Endothelial cell of umbilical vein (primary cell): ENCODE measurements around the gene CENPN. TPM values are rescaled to one million over a fixed set of nuclear protein-coding genes. Genes with fewer than 3 reads are reported as not detected.

Source experiments
- BruUV-seq: library from RNA; stranded (reverse); fragments of 400-500 nt; replicated peaks from 2 replicates; lab custom pipeline; 2021; lab: Mats Ljungman, UMichigan
- CTCF ChIA-PET: fragments of 300-600, 350-600 bp; sonication (Branson Sonifier 250); formaldehyde crosslinking; loops from one replicate; lab custom pipeline; 2021; ENCODE audit warnings: antibody characterized with exemption, inconsistent platforms; lab: Charles Lee
- POLR2A ChIA-PET: fragments of 300-600, 350-600 bp; sonication (Branson Sonifier 250); formaldehyde crosslinking; loops from one replicate; lab custom pipeline; 2021; ENCODE audit warnings: antibody characterized with exemption, inconsistent platforms; lab: Charles Lee
- DNase-seq: peaks from one replicate; pipeline ENCODE4 v3.0.0-alpha.2; 2011; ENCODE audit warnings: low read depth, low spot score
- FAIRE-seq: peaks from 2 replicates; lab custom pipeline; 2011; peaks lifted over from hg19 to GRCh38; lab: Jason Lieb, UNC
- H2AFZ ChIP-seq: 2 replicates; pipeline ENCODE4 v1.6.0; 2012; ENCODE audit warnings: low read depth, low read length, control low read depth, inconsistent platforms
- H3K27ac ChIP-seq: 2 replicates; pipeline ENCODE4 v1.5.1; 2011; ENCODE audit warnings: low read depth, mild to moderate bottlenecking, control low read depth, low read length, moderate library complexity; ENCODE audit not compliant: insufficient read depth
- H3K27me3 ChIP-seq, 2 experiments: 2 replicates each; pipeline versions ENCODE4 v1.6.0 to v1.6.1; 2011; ENCODE audit warnings: low read length in 2 of 2, mixed read lengths in 1 of 2; ENCODE audit not compliant: control insufficient read depth in 2 of 2, insufficient read depth in 2 of 2
- H3K36me3 ChIP-seq, 2 experiments: 2 replicates in 1 of 2; 3 replicates in 1 of 2; pipeline ENCODE4 v1.5.1; 2011; ENCODE audit warnings: low read length in 2 of 2, mild to moderate bottlenecking in 1 of 2, moderate library complexity in 1 of 2; ENCODE audit not compliant: control insufficient read depth in 2 of 2, insufficient read depth in 2 of 2; ENCODE audit errors: extremely low read depth in 1 of 2
- H3K4me1 ChIP-seq: 3 replicates; pipeline ENCODE4 v1.5.1; 2011; ENCODE audit warnings: mild to moderate bottlenecking, low read length; ENCODE audit not compliant: control insufficient read depth, insufficient read depth; ENCODE audit errors: extremely low read depth
- H3K4me2 ChIP-seq: 2 replicates; pipeline ENCODE4 v1.6.1; 2011; ENCODE audit warnings: low read length, control low read depth, mixed read lengths; ENCODE audit not compliant: insufficient read depth
- H3K4me3 ChIP-seq, 3 experiments: fragments of 200-600 bp in 1 of 3; sonication (generic), shearing (Covaris generic) in 1 of 3; replicated peaks in 1 of 3; 2 replicates each; pipeline ENCODE4 v1.5.1; 2011 to 2016; ENCODE audit warnings: control low read depth in 3 of 3, low read length in 3 of 3, mild to moderate bottlenecking in 2 of 3, inconsistent platforms in 1 of 3, low read depth in 1 of 3, moderate library complexity in 1 of 3; ENCODE audit not compliant: insufficient read depth in 1 of 3
- H3K79me2 ChIP-seq: 2 replicates; pipeline ENCODE4 v1.6.0; 2012; ENCODE audit warnings: low read length, inconsistent platforms; ENCODE audit not compliant: control insufficient read depth, insufficient read depth
- H3K9ac ChIP-seq: replicated peaks from 2 replicates; pipeline ENCODE3; 2011; ENCODE audit warnings: low read length, control low read depth; ENCODE audit not compliant: insufficient read depth; ENCODE audit errors: extremely low read depth
- H3K9me1 ChIP-seq: replicated peaks from 3 replicates; pipeline ENCODE4 v1.6.0; 2011; ENCODE audit warnings: mild to moderate bottlenecking, low read length; ENCODE audit not compliant: control insufficient read depth, insufficient read depth; ENCODE audit errors: extremely low read depth
- H3K9me3 ChIP-seq: replicated peaks from 2 replicates; pipeline ENCODE4 v1.5.1; 2012; ENCODE audit warnings: low read length, inconsistent platforms; ENCODE audit not compliant: control insufficient read depth, insufficient read depth
- H4K20me1 ChIP-seq: replicated peaks from 2 replicates; pipeline ENCODE3; 2011; ENCODE audit warnings: mild to moderate bottlenecking, low read length; ENCODE audit not compliant: control insufficient read depth, insufficient read depth; ENCODE audit errors: extremely low read depth
- EZH2 ChIP-seq: IDR thresholded peaks from 2 replicates; pipeline ENCODE4 v1.6.1; 2012; ENCODE audit warnings: borderline replicate concordance, low read depth, mild to moderate bottlenecking, moderate library complexity, low read length, inconsistent platforms; ENCODE audit not compliant: severe bottlenecking
- FOS ChIP-seq: IDR thresholded peaks from 2 replicates; pipeline ENCODE4 v1.6.1; 2011; ENCODE audit warnings: mild to moderate bottlenecking, low read length, moderate library complexity, borderline replicate concordance; ENCODE audit not compliant: insufficient read depth
- MYC ChIP-seq: IDR thresholded peaks from one replicate; pipeline ENCODE4 v1.6.1; 2011; ENCODE audit warnings: mild to moderate bottlenecking, low read depth, low read length
- POLR2A ChIP-seq: IDR thresholded peaks from 2 replicates; pipeline ENCODE4 v1.6.1; 2012; ENCODE audit warnings: low read depth, mild to moderate bottlenecking, control low read depth, low read length
- POLR2AphosphoS5 ChIP-seq: IDR thresholded peaks from 2 replicates; pipeline ENCODE4 v1.6.1; 2012; ENCODE audit warnings: low read depth, mild to moderate bottlenecking, control low read depth, low read length, moderate library complexity; ENCODE audit not compliant: insufficient read depth
- dilution Hi-C: fragments of 300-500 bp; cut with MboI; formaldehyde crosslinking; loops from one replicate; pipeline ENCODE4 v1.15.0; 2019; ENCODE audit warnings: low sequenced_read_pairs; ENCODE audit not compliant: extremely low pct_ligation_motif_present
- intact Hi-C: fragments of 100-400 bp; cut with micrococcal nuclease; formaldehyde crosslinking; loops from one replicate; pipeline ENCODE4 v1.10.0; 2022
- polyA plus RNA-seq, 4 experiments: library from polyadenylated mRNA; depleted of rRNA in 3 of 4; stranded (reverse) in 3 of 4; unstranded in 1 of 4; fragments of >200 nt; gene quantifications; 2 replicates each; pipeline versions ENCODE4 v1.2.1 to v1.2.3, GENCODE V29; 2011 to 2012; ENCODE audit warnings: missing spikeins in 1 of 4
- total RNA-seq: library from RNA; stranded (reverse); gene quantifications from 2 replicates; pipeline ENCODE4 v1.2.3, GENCODE V29; 2021

CENPN gene
- total and polyA plus RNA-seq, 2 donors (not counting 3 experiments of a cell fraction or from before 2014, with no cell fraction given) = 17.6 to 52.4 TPM

- CTCF ChIA-PET = interaction anchor here (1.6 to 2.3 kb wide), 2 partner anchors 10 to 17 kb away, joined by 5 to 10 read pairs; no protein-coding TSS in a partner anchor
- no TSS peak for BruUV-seq
These were observed 48.7 kb upstream of the CENPN start for GRCh38 chr16:80958284-80958683.

GRCh38 chr16:80962879-80963278 is 44.1 kb upstream of the CENPN start:
- H3K4me2 ChIP-seq = no peak overlapping the region
- no TSS peak for BruUV-seq
- no peak overlapping the region for H3K27ac ChIP-seq
- no peaks in the 10 kb centered on the region for H3K79me2 ChIP-seq
- no peak overlapping the region for H3K4me3 ChIP-seq
- H2AFZ ChIP-seq = no peak overlapping the region
- CTCF ChIA-PET = interaction anchor here (1.3 kb wide), 1 partner anchor 12 kb away, joined by 4 read pairs; no protein-coding TSS in a partner anchor
- POLR2A ChIA-PET = no interaction called here
- no peak for FAIRE-seq
- no peak for DNase-seq
- H3K4me1 ChIP-seq = no peaks in the 10 kb centered on the region
- H3K27me3 ChIP-seq = no peaks in the 10 kb centered on the region
- TF ChIP-seq EZH2 (no peak), FOS (no peak), POLR2A (no peak), MYC (no peak)
- intact Hi-C loops (no loop called here), dilution Hi-C loops (no loop called here)
- H3K9ac ChIP-seq = no peak overlapping the region
- H3K9me3 ChIP-seq = no peaks in the 10 kb centered on the region
- no peaks in the 10 kb centered on the region for H4K20me1 ChIP-seq
- H3K36me3 ChIP-seq = no peaks in the 10 kb centered on the region
- no peaks in the 10 kb centered on the region for H3K9me1 ChIP-seq

More at GRCh38 chr16:80958284-80958683, 48.7 kb upstream of the CENPN start:
- no peaks in the 10 kb centered on the region for H3K9me3 ChIP-seq
- no peaks in the 10 kb centered on the region for H3K4me1 ChIP-seq
- no peaks in the 10 kb centered on the region for H4K20me1 ChIP-seq
- POLR2A ChIA-PET = no interaction called here
- no peaks in the 10 kb centered on the region for H3K36me3 ChIP-seq
- no peaks in the 10 kb centered on the region for H3K9me1 ChIP-seq
- FAIRE-seq (no peak), DNase-seq (no peak)
- no peak overlapping the region for H3K4me2 ChIP-seq
- TF ChIP-seq POLR2AphosphoS5 (no peak), EZH2 (no peak), FOS (no peak), MYC (no peak)
- H3K9ac ChIP-seq = no peak overlapping the region
- no peak overlapping the region for H3K27ac ChIP-seq
- H2AFZ ChIP-seq = no peak overlapping the region
- dilution Hi-C loops = no loop called here
- H3K4me3 ChIP-seq = no peak overlapping the region
- intact Hi-C loops = no loop called here
- H3K27me3 ChIP-seq = no peaks in the 10 kb centered on the region
- no peaks in the 10 kb centered on the region for H3K79me2 ChIP-seq
